ENCODE data around the gene PPP1R1C.
"Not testable (repeated sequence)": the region's sequence is repeated elsewhere in the genome, so short reads cannot be mapped to it uniquely, and the experiment has no call there.

PPP1R1C gene

GRCh38 chr2:181985632-181986205 lies at the start of gene PPP1R1C:
PPP1R1C (plus strand) TSS chr2:181985853; CDS start chr2:181986111, 258 bp downstream.
- peak; percentile 74 for DNase-seq

- no peak for DNase-seq
These were observed 48.2 kb upstream of the PPP1R1C start for GRCh38 chr2:181937473-181937872.

- no peak for DNase-seq
These were observed 42.1 kb upstream of the PPP1R1C start for GRCh38 chr2:181943411-181944124.

- no peak for DNase-seq
These were observed 41.3 kb upstream of the PPP1R1C start for GRCh38 chr2:181944164-181944913.

GRCh38 chr2:181944914-181945291 lies 40.8 kb upstream of the PPP1R1C start:
- no peak for DNase-seq

GRCh38 chr2:181946444-181947127 lies 39.1 kb upstream of the PPP1R1C start:
- DNase-seq, result no peak

- no peak for DNase-seq
These were observed 38.4 kb upstream of the PPP1R1C start for GRCh38 chr2:181947273-181947672.

- DNase-seq, result no peak
These were observed 37.4 kb upstream of the PPP1R1C start for GRCh38 chr2:181948227-181948626.

- DNase-seq, result no peak
These were observed 36.6 kb upstream of the PPP1R1C start for GRCh38 chr2:181949047-181949446.

- no peak for DNase-seq
These were observed 33.0 kb upstream of the PPP1R1C start for GRCh38 chr2:181952404-181953226.

- DNase-seq, result no peak
These were observed 31.6 kb upstream of the PPP1R1C start for GRCh38 chr2:181953881-181954537.

- DNase-seq, result no peak
These were observed 31.1 kb upstream of the PPP1R1C start for GRCh38 chr2:181954538-181954883.

- DNase-seq, result no peak
These were observed 30.6 kb upstream of the PPP1R1C start for GRCh38 chr2:181955010-181955409.

GRCh38 chr2:181955866-181956265 lies 29.8 kb upstream of the PPP1R1C start:
- DNase-seq, result not testable (repeated sequence)

GRCh38 chr2:181957668-181958067 lies 28.0 kb upstream of the PPP1R1C start:
- no peak for DNase-seq

GRCh38 chr2:181958726-181959125 lies 26.9 kb upstream of the PPP1R1C start:
- DNase-seq, result no peak

- DNase-seq, result no peak
These were observed 26.1 kb upstream of the PPP1R1C start for GRCh38 chr2:181959508-181959907.

GRCh38 chr2:181961167-181961566 lies 24.5 kb upstream of the PPP1R1C start:
- not testable (repeated sequence) for DNase-seq

- no peak for DNase-seq
These were observed 23.5 kb upstream of the PPP1R1C start for GRCh38 chr2:181962142-181962541.

- no peak for DNase-seq
These were observed 15.4 kb upstream of the PPP1R1C start for GRCh38 chr2:181970160-181970794.

- no peak for DNase-seq
These were observed 14.6 kb upstream of the PPP1R1C start for GRCh38 chr2:181971032-181971431.
